Measurements from ENCODE around the gene MAPT.

MAPT gene

DNA sequence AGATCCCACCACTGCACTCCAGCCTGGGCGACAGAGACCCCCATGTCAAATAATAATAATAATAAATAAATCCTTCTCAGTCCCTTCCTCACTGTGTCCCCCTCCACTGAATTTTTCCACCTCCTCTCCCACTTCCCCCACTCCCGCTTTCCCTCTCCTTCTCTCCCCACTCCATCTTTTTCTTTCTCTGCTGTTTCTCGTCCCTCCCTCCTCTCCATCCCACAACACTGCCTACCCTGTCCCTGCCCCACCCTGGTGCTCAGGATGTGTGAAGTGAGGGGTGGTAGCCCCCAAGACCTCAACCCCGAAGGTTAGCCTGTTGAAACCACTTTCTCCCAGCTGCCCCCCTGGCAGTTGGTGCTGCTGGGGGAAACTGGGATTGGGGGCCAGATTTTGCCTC is 70.3 kb downstream of the MAPT start:
- Histone ChIP-seq H3K9ac (ENCODE audit: low read length in 5 of 5) (no peak overlapping the region), H3K36me3 (ENCODE audit: control insufficient read depth in 5 of 5, insufficient read depth in 5 of 5, low read length in 5 of 5) (peaks cover 0 to 12% (median 1%) of the 10 kb centered on the region in 5 donors), H3K27ac (ENCODE audit: low read depth, low read length) (no peak overlapping the region), H3K4me1 (ENCODE audit: control insufficient read depth in 5 of 5, insufficient read depth in 5 of 5, low read length in 5 of 5) (no peaks in the 10 kb centered on the region), H3K4me3 (ENCODE audit: low read depth in 1 of 5, low read length in 5 of 5) (no peak overlapping the region), H3K9me3 (ENCODE audit: control insufficient read depth in 5 of 5, low read length in 5 of 5) (no peaks in the 10 kb centered on the region), H3K27me3 (ENCODE audit: control insufficient read depth in 5 of 5, insufficient read depth in 4 of 5, low read length in 5 of 5) (no peaks in the 10 kb centered on the region)

DNA sequence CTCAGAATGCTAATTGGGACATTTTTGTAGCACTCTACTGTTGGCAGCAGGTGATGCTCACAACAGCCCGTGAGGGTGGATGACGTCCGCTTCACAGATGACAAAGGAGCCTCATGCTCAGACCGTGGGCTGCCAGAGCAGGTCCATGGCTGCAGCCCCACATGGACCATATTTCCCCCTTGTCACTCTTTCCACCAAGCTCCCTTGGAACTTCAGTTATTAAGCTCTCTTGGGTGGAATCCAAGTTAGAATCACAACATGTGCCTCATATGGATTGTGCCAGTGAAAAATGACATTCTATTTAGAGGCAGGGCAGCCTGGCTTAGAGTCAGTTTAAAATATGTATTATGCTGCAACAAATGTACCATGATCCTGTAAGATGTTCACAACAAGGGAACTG is 71.5 kb downstream of the MAPT start:
- Histone ChIP-seq H3K27me3 (ENCODE audit: control insufficient read depth in 5 of 5, insufficient read depth in 4 of 5, low read length in 5 of 5) (no peaks in the 10 kb centered on the region), H3K9ac (ENCODE audit: low read length in 5 of 5) (no peak overlapping the region), H3K4me3 (ENCODE audit: low read depth in 1 of 5, low read length in 5 of 5) (no peak overlapping the region), H3K27ac (ENCODE audit: low read depth, low read length) (no peak overlapping the region), H3K36me3 (ENCODE audit: control insufficient read depth in 5 of 5, insufficient read depth in 5 of 5, low read length in 5 of 5) (peaks cover 0 to 16% (median 5%) of the 10 kb centered on the region in 5 donors), H3K4me1 (ENCODE audit: control insufficient read depth in 5 of 5, insufficient read depth in 5 of 5, low read length in 5 of 5) (no peaks in the 10 kb centered on the region), H3K9me3 (ENCODE audit: control insufficient read depth in 5 of 5, low read length in 5 of 5) (no peaks in the 10 kb centered on the region)

DNA sequence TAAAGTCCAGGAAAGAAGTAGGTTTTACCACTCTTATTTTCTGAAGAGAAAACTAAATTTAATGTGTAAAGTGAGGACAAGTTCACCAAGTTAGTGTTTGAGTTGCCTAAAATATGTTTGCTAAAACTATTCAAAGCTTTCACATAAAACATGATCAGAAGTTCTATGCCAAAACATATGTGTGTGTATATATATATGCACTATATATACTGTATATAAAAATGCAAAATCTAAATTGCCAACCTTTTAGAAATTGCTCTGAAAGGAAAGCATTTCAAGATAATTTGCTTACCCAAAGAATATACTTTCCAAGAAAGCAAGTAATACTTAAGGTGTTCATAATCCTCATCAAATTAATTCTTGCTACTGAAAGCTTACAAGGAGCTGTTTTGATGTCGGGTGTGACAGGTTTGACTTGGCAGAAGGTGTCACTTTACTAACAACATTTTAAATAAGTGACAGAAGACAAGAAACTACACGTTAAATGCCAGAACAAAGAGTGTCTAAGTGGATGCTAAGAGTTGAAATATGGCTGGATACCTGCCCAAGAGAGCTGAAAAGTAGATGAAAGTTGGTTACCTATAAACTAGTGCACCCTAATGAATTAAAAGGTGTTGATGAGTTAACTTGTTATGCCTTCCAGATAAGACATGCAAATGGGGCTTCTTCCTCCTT is 72.4 kb downstream of the MAPT start:
- H3K36me3 ChIP-seq (ENCODE audit: control insufficient read depth in 5 of 5, insufficient read depth in 5 of 5, low read length in 5 of 5): peaks cover 0 to 16% (median 5%) of the 10 kb centered on the region in 5 donors
- no peak overlapping the region for H3K27ac ChIP-seq (ENCODE audit: low read depth, low read length)
- no peaks in the 10 kb centered on the region for H3K4me1 ChIP-seq (ENCODE audit: control insufficient read depth in 5 of 5, insufficient read depth in 5 of 5, low read length in 5 of 5)
- no peaks in the 10 kb centered on the region for H3K9me3 ChIP-seq (ENCODE audit: control insufficient read depth in 5 of 5, low read length in 5 of 5)
- H3K27me3 ChIP-seq (ENCODE audit: control insufficient read depth in 5 of 5, insufficient read depth in 4 of 5, low read length in 5 of 5): no peaks in the 10 kb centered on the region
- no peak overlapping the region for H3K4me3 ChIP-seq (ENCODE audit: low read depth in 1 of 5, low read length in 5 of 5)
- H3K9ac ChIP-seq (ENCODE audit: low read length in 5 of 5): no peak overlapping the region

DNA sequence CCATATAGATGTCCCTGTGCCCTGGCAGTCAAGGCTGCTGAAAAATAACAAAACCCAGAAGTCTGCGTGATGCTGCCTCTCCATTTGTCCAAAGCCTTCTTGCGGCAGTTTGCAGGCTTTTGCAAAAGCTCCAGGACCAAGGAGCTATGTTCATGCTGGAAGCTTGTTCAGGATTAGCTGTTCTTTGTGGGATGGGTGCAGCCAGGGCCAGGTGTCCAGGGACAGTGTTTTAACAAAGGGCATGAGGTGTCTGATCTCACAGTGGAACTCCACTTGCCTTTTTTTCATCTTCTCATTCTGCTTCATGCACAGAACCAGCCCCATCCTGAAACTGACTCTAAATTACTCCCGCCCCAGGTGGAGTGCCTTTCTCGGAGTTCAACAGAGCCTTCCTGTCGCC is 73.0 kb downstream of the MAPT start:
- no peak overlapping the region for H3K9ac ChIP-seq (ENCODE audit: low read length in 5 of 5)

DNA sequence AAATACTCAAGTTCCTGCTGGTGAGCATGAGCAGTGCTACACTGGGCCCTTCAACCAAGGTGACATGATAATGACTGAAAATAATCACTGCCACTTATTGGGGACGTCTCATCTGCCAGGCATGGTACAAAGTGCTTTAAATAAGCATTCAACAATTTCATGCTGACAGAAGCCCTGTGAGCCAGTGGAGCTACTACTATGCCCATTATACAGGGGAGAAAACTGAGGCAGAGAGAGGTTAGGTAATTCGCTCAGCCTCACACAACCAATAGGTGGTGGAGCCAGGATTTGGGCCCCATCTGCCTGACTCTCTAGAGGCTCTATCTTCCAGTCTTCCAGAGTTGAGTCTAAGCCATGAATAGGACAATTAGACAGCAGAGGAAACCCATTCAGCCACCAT is 74.4 kb downstream of the MAPT start:
- Histone ChIP-seq H3K9me3 (ENCODE audit: control insufficient read depth in 5 of 5, low read length in 5 of 5) (peaks cover 0 to 5% (median 0%) of the 10 kb centered on the region in 5 donors), H3K36me3 (ENCODE audit: control insufficient read depth in 5 of 5, insufficient read depth in 5 of 5, low read length in 5 of 5) (peaks cover 0 to 8% (median 4%) of the 10 kb centered on the region in 5 donors), H3K27ac (ENCODE audit: low read depth, low read length) (no peak overlapping the region), H3K27me3 (ENCODE audit: control insufficient read depth in 5 of 5, insufficient read depth in 4 of 5, low read length in 5 of 5) (no peaks in the 10 kb centered on the region), H3K4me3 (ENCODE audit: low read depth in 1 of 5, low read length in 5 of 5) (no peak overlapping the region), H3K9ac (ENCODE audit: low read length in 5 of 5) (no peak overlapping the region), H3K4me1 (ENCODE audit: control insufficient read depth in 5 of 5, insufficient read depth in 5 of 5, low read length in 5 of 5) (no peaks in the 10 kb centered on the region)

More for the DNA sequence above, 73.0 kb downstream of the MAPT start:
- Histone ChIP-seq H3K36me3 (ENCODE audit: control insufficient read depth in 5 of 5, insufficient read depth in 5 of 5, low read length in 5 of 5) (peaks cover 0 to 14% (median 5%) of the 10 kb centered on the region in 5 donors), H3K27me3 (ENCODE audit: control insufficient read depth in 5 of 5, insufficient read depth in 4 of 5, low read length in 5 of 5) (no peaks in the 10 kb centered on the region), H3K4me3 (ENCODE audit: low read depth in 1 of 5, low read length in 5 of 5) (no peak overlapping the region), H3K4me1 (ENCODE audit: control insufficient read depth in 5 of 5, insufficient read depth in 5 of 5, low read length in 5 of 5) (no peaks in the 10 kb centered on the region), H3K9me3 (ENCODE audit: control insufficient read depth in 5 of 5, low read length in 5 of 5) (peaks cover 0 to 3% (median 0%) of the 10 kb centered on the region in 5 donors), H3K27ac (ENCODE audit: low read depth, low read length) (no peak overlapping the region)

DNA sequence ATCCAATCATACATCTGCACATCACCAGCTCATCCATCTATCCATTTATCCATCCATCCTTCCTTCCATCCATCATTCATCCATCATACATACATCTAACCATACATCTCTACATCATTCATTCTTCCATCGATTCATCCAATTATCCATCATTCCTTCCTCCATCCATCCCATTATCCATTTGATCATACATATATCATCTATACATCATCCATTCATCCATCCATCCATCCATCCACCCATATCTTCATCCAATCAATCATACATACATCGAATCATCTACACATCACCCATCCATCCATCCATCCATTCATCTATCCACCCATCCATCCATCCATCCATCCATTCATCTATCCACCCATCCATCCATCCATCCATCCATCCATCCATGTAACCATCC is 75.4 kb downstream of the MAPT start:
- Histone ChIP-seq H3K36me3 (ENCODE audit: control insufficient read depth in 5 of 5, insufficient read depth in 5 of 5, low read length in 5 of 5) (peaks cover 0 to 6% (median 4%) of the 10 kb centered on the region in 5 donors), H3K4me3 (ENCODE audit: low read depth in 1 of 5, low read length in 5 of 5) (no peak overlapping the region), H3K9ac (ENCODE audit: low read length in 5 of 5) (no peak overlapping the region), H3K27ac (ENCODE audit: low read depth, low read length) (no peak overlapping the region), H3K9me3 (ENCODE audit: control insufficient read depth in 5 of 5, low read length in 5 of 5) (peaks cover 0 to 5% (median 0%) of the 10 kb centered on the region in 5 donors), H3K27me3 (ENCODE audit: control insufficient read depth in 5 of 5, insufficient read depth in 4 of 5, low read length in 5 of 5) (no peaks in the 10 kb centered on the region), H3K4me1 (ENCODE audit: control insufficient read depth in 5 of 5, insufficient read depth in 5 of 5, low read length in 5 of 5) (no peaks in the 10 kb centered on the region)

DNA sequence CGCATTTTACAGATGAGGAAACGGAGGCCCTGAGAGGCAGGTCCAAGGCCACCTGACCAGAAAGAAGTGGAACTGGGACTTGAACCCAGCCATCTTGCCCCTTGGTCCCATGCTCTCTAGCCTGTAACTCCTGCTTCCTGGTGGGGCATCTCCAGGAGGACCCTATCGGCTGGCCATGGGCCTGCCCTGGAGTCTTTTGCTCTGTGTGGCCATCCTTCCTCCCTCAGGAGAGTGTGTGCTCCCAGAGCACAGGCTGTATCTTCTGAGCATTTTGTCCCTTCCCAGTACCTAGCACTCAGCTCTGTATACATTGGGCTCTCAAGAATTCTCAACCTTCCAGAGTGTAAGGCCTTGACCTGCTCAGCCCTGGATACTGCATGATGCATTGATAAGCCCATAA is 76.3 kb downstream of the MAPT start:
- H3K27me3 ChIP-seq (ENCODE audit: control insufficient read depth in 5 of 5, insufficient read depth in 4 of 5, low read length in 5 of 5): no peaks in the 10 kb centered on the region
- H3K36me3 ChIP-seq (ENCODE audit: control insufficient read depth in 5 of 5, insufficient read depth in 5 of 5, low read length in 5 of 5): peaks cover 0 to 5% (median 4%) of the 10 kb centered on the region in 5 donors
- no peak overlapping the region for H3K27ac ChIP-seq (ENCODE audit: low read depth, low read length)
- H3K9ac ChIP-seq (ENCODE audit: low read length in 5 of 5): no peak overlapping the region
- H3K9me3 ChIP-seq (ENCODE audit: control insufficient read depth in 5 of 5, low read length in 5 of 5): peaks cover 0 to 5% (median 0%) of the 10 kb centered on the region in 5 donors
- no peak overlapping the region for H3K4me3 ChIP-seq (ENCODE audit: low read depth in 1 of 5, low read length in 5 of 5)
- no peaks in the 10 kb centered on the region for H3K4me1 ChIP-seq (ENCODE audit: control insufficient read depth in 5 of 5, insufficient read depth in 5 of 5, low read length in 5 of 5)

DNA sequence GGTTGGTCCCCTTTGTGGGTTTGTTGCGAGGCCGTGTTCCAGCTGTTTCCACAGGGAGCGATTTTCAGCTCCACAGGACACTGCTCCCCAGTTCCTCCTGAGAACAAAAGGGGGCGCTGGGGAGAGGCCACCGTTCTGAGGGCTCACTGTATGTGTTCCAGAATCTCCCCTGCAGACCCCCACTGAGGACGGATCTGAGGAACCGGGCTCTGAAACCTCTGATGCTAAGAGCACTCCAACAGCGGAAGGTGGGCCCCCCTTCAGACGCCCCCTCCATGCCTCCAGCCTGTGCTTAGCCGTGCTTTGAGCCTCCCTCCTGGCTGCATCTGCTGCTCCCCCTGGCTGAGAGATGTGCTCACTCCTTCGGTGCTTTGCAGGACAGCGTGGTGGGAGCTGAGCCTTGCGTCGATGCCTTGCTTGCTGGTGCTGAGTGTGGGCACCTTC is 77.4 kb downstream of the MAPT start:
- H3K4me3 ChIP-seq (ENCODE audit: low read depth in 1 of 5, low read length in 5 of 5): no peak overlapping the region
- no peaks in the 10 kb centered on the region for H3K27me3 ChIP-seq (ENCODE audit: control insufficient read depth in 5 of 5, insufficient read depth in 4 of 5, low read length in 5 of 5)
- no peak overlapping the region for H3K9ac ChIP-seq (ENCODE audit: low read length in 5 of 5)
- H3K9me3 ChIP-seq (ENCODE audit: control insufficient read depth in 5 of 5, low read length in 5 of 5): peaks cover 0 to 5% (median 0%) of the 10 kb centered on the region in 5 donors
- no peak overlapping the region for H3K27ac ChIP-seq (ENCODE audit: low read depth, low read length)
- H3K36me3 ChIP-seq (ENCODE audit: control insufficient read depth in 5 of 5, insufficient read depth in 5 of 5, low read length in 5 of 5): peaks cover 0 to 5% (median 4%) of the 10 kb centered on the region in 5 donors
- no peaks in the 10 kb centered on the region for H3K4me1 ChIP-seq (ENCODE audit: control insufficient read depth in 5 of 5, insufficient read depth in 5 of 5, low read length in 5 of 5)

DNA sequence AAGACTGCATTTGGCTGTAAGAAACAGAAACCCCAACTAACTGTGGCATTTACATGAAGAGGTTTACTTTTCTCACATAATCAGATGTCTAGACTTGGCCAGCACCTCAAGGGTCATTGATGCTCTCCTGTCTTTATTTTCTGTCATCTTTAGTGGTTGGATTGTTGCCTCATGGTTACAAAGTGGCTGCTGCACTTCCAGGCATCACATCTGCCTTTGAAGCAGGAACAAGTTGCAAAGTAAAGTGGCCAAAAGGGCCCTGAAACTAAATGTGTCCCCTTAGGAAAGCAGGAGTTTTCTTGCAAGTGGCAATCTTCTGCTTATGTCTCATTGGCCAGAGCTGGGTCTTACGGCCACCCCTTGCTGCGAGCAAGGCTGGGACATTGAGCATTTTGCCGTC is 78.2 kb downstream of the MAPT start:
- Histone ChIP-seq H3K9ac (ENCODE audit: low read length in 5 of 5) (no peak overlapping the region), H3K4me3 (ENCODE audit: low read depth in 1 of 5, low read length in 5 of 5) (no peak overlapping the region), H3K9me3 (ENCODE audit: control insufficient read depth in 5 of 5, low read length in 5 of 5) (peaks cover 0 to 5% (median 0%) of the 10 kb centered on the region in 5 donors), H3K36me3 (ENCODE audit: control insufficient read depth in 5 of 5, insufficient read depth in 5 of 5, low read length in 5 of 5) (peaks cover 0 to 5% (median 4%) of the 10 kb centered on the region in 5 donors), H3K27ac (ENCODE audit: low read depth, low read length) (no peak overlapping the region), H3K4me1 (ENCODE audit: control insufficient read depth in 5 of 5, insufficient read depth in 5 of 5, low read length in 5 of 5) (no peaks in the 10 kb centered on the region), H3K27me3 (ENCODE audit: control insufficient read depth in 5 of 5, insufficient read depth in 4 of 5, low read length in 5 of 5) (no peaks in the 10 kb centered on the region)

DNA sequence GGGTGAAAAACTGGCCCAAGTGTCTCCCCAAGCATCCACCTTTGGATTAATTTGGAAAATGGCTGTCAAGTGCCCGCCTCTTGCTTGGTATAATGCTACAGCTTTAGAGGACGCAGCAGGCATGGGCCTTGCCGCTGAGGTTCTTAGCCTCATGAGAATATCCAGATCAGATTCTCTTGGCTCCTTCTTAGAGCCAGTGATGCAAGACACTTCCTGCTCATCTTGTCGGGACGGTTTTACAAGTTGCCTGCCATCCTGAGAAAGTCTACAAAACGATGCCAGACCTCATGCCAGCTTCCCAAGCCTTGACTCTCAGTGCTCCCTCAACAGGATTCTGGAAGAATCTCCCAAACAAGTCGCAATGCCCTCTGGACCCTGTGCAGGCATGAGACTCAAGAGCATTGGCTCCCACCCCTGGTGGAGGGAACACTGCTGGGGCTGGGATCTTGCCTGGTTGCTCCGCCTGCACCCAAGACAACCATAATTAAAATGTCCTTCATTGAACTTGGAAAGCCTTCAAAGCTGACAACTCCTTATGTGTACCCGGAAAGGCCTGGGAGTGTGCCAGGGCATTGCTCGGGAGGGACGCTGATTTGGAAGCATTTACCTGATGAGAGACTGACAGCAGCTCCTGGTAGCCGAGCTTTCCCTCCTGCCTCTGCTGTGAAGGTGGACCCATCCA is 78.9 kb downstream of the MAPT start:
- Histone ChIP-seq H3K36me3 (ENCODE audit: control insufficient read depth in 5 of 5, insufficient read depth in 5 of 5, low read length in 5 of 5) (peaks cover 0 to 5% (median 4%) of the 10 kb centered on the region in 5 donors), H3K27ac (ENCODE audit: low read depth, low read length) (no peak overlapping the region), H3K4me3 (ENCODE audit: low read depth in 1 of 5, low read length in 5 of 5) (no peak overlapping the region), H3K4me1 (ENCODE audit: control insufficient read depth in 5 of 5, insufficient read depth in 5 of 5, low read length in 5 of 5) (no peaks in the 10 kb centered on the region), H3K9me3 (ENCODE audit: control insufficient read depth in 5 of 5, low read length in 5 of 5) (peaks cover 0 to 5% (median 0%) of the 10 kb centered on the region in 5 donors), H3K27me3 (ENCODE audit: control insufficient read depth in 5 of 5, insufficient read depth in 4 of 5, low read length in 5 of 5) (no peaks in the 10 kb centered on the region), H3K9ac (ENCODE audit: low read length in 5 of 5) (no peak overlapping the region)

Measured in subcutaneous abdominal adipose tissue (tissue), 5 donors.